AG04450 (cell line): ENCODE measurements around the gene KCNK7. TPM values are rescaled to one million over a fixed set of nuclear protein-coding genes. Genes with fewer than 3 reads are reported as not detected.

ENCODE experiments used
- CTCF ChIA-PET: fragments of 300-600, 350-600 bp; formaldehyde crosslinking; extraction: SDS; loops from one replicate; lab custom pipeline; 2022; ENCODE audit warnings: antibody characterized with exemption, inconsistent platforms; lab: Charles Lee
- POLR2A ChIA-PET: fragments of 350-600 bp; formaldehyde crosslinking; extraction: SDS; loops from one replicate; lab custom pipeline; 2021; ENCODE audit warnings: antibody characterized with exemption, inconsistent platforms; lab: Yijun Ruan, JAX
- DNase-seq: peaks from one replicate; pipeline ENCODE4 v3.0.0-alpha.2; 2011; ENCODE audit warnings: low read depth, low spot score
- H3K27ac ChIP-seq: one replicate; pipeline ENCODE4 v1.5.1; 2012; ENCODE audit warnings: low read depth, low read length, control low read depth
- H3K27me3 ChIP-seq: one replicate; pipeline ENCODE4 v1.6.0; 2012; ENCODE audit warnings: low read length; ENCODE audit not compliant: control insufficient read depth, insufficient read depth
- H3K4me3 ChIP-seq: 2 replicates; pipeline ENCODE4 v1.5.1; 2011; ENCODE audit warnings: mild to moderate bottlenecking, low read depth, low read length, control low read depth
- H3K9me3 ChIP-seq: 2 replicates; pipeline ENCODE4 v1.5.1; 2012; ENCODE audit warnings: low read length; ENCODE audit not compliant: control insufficient read depth, insufficient read depth
- polyA plus RNA-seq: library from polyadenylated mRNA; depleted of rRNA; stranded (reverse); fragments of >200 nt; gene quantifications from 2 replicates; pipeline ENCODE4 v1.2.3, GENCODE V29; 2011
- TF ChIP-seq, protein P1 (sequence below): IDR thresholded peaks from 2 replicates; pipeline ENCODE4 v1.5.1; 2011; ENCODE audit warnings: low read depth, low read length, control low read depth, inconsistent platforms

KCNK7 gene
- polyA plus RNA-seq, 1 experiment, result not detected

DNA sequence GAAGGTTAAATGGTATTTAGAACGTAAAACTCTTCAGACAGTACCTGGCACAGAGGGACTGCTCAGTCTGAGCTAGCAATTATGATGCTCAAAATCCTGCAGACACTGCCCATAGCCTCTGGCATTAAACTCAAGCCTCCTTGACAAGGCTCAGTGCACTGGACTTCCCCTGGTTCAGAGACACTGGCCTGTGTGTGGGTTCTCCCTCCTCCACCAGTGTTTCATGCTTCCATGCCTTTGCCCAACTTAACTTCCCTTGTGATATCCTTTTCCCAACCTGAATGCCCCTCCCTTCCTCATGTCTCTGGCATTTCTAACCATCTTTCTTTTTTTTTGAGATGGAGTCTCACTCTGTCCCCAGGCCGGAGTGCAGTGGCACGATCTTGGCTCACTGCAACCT, 46.5 kb downstream of the KCNK7 start:
- H3K27me3 ChIP-seq, result no peaks in the 10 kb centered on the region
- POLR2A ChIA-PET, result no interaction called here
- no peak overlapping the region for H3K4me3 ChIP-seq
- no peak for DNase-seq
- H3K9me3 ChIP-seq, result peaks cover 4% of the 10 kb centered on the region; the same call in 1 of the 2 replicates
- CTCF ChIA-PET, result no interaction called here
- TF ChIP-seq, protein P1, sequence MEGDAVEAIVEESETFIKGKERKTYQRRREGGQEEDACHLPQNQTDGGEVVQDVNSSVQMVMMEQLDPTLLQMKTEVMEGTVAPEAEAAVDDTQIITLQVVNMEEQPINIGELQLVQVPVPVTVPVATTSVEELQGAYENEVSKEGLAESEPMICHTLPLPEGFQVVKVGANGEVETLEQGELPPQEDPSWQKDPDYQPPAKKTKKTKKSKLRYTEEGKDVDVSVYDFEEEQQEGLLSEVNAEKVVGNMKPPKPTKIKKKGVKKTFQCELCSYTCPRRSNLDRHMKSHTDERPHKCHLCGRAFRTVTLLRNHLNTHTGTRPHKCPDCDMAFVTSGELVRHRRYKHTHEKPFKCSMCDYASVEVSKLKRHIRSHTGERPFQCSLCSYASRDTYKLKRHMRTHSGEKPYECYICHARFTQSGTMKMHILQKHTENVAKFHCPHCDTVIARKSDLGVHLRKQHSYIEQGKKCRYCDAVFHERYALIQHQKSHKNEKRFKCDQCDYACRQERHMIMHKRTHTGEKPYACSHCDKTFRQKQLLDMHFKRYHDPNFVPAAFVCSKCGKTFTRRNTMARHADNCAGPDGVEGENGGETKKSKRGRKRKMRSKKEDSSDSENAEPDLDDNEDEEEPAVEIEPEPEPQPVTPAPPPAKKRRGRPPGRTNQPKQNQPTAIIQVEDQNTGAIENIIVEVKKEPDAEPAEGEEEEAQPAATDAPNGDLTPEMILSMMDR, result no peak
- H3K27ac ChIP-seq, result no peak overlapping the region

DNA sequence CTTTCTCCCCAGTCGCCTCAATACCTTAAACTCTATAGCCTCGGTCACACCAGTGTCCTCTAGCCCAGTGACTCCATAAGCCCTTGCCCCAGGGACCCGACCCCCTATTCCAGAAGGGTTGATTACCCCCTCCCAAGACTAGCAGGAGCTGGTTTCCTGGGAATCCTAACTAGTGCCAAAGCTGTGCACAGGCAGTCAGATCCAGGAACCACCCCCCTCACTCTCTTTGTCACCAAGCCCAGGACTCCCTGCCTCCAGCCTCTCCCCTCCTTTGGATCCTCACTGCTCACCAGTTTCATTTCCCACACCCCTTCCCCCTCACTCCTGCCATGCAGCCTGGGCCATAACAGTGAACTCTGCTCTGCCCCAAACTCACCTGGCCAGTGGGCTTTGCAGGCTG, 47.2 kb downstream of the KCNK7 start:
- ChIA-PET CTCF (no interaction called here), POLR2A (no interaction called here)
- H3K27ac ChIP-seq, result no peak overlapping the region
- DNase-seq, result no peak
- no peak overlapping the region for H3K4me3 ChIP-seq
- TF ChIP-seq, protein P1, result no peak
- peaks cover 4% of the 10 kb centered on the region; the same call in 1 of the 2 replicates for H3K9me3 ChIP-seq
- H3K27me3 ChIP-seq, result no peaks in the 10 kb centered on the region

DNA sequence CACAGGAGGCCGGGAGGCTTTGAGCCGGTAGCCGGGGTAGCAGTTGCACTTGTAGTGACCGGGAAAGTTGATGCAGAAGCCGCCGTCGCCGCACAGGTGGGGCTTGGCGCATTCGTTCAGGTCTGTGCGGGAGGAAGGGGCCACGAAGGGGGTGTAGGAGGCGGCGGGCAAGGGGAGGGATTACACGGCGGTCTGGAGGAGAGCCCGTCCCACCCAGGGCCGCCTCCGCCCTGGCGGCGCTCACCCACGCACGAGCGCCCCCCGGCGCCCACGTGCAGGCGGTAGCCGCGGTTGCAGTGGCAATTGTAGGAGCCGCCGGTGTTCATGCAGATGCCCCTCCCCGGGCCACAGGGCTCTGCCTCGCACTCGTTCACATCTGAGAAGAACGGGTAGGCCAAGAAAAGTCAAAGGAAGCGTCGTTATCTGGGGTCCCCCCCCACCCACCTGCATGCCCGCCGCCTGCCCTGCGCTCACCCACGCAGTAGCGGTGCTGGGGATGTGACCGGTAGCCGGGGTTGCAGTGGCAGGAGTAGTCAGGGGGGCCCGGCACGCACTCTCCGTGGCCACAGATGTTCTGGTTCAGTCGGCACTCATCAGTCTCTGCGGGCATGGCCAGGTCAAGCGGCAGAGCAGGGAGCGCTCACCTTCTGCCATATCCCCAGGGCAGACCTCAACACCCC, 48.0 kb downstream of the KCNK7 start:
- no peak for DNase-seq
- Histone ChIP-seq H3K27ac (no peak overlapping the region), H3K4me3 (no peak overlapping the region), H3K27me3 (no peaks in the 10 kb centered on the region), H3K9me3 (peaks cover 4% of the 10 kb centered on the region; the same call in 1 of the 2 replicates)
- ChIA-PET POLR2A (no interaction called here), CTCF (no interaction called here)
- TF ChIP-seq, protein P1, result no peak

DNA sequence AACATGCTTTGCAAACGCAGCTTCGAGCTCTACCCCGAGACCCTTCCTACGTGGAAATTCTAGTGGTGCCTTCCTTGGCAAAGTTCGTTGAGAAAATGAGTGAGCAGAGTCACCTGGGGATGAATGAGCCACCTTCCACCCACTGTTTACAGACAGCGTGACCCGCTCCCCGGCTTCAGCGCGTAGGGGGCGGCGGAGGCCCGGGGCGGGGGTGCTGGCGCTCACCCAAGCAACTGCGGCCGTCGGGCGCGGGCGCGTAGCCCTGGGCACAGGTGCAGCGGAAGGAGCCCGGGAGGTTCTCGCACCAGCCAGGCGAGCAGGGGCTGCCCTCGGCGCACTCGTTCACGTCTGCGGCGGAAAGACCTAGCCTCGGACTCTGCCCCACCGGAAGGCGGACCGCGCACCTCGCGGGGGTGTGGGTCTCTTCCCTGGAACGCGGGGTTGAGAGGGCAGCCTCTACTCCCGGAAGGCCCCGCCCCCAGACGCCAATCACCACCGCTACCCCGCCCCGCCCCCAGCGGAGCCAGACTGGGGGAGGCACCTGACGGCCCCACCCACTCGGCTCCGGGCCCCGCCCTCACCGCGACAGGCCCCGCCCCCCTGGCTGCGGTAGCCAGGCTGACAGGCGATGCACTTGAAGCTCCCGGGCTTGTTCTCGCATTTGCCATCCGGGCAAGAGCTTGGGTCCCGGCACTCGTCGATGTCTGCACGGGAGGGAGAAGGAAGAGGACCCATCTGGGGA, 49.2 kb downstream of the KCNK7 start:
- ChIA-PET CTCF (no interaction called here), POLR2A (no interaction called here)
- no peak for DNase-seq
- H3K27me3 ChIP-seq, result no peaks in the 10 kb centered on the region
- no peaks in the 10 kb centered on the region; the same call in 1 of the 2 replicates for H3K9me3 ChIP-seq
- TF ChIP-seq, protein P1, result no peak
- no peak overlapping the region for H3K27ac ChIP-seq
- no peak overlapping the region for H3K4me3 ChIP-seq

DNA sequence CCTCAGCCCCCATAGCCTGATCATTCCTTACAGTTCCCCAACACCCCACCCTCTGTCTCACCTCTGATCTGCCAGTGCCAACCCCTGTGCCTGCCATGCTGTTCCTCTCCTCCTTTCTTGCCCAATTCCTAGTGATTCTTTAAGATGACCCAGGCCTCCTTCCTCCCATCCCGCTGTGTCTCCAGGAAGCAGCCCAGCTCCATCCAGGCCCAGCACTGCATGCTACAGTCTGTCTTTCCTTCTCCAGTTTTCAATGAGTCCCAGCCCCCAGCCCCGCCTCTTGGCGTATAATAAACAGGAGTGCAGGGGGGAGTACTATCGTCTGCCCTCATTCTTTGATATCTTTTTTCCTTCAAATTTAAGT, 49.8 kb downstream of the KCNK7 start:
- H3K4me3 ChIP-seq, result no peak overlapping the region
- ChIA-PET CTCF (no interaction called here), POLR2A (no interaction called here)
- H3K9me3 ChIP-seq, result no peaks in the 10 kb centered on the region; the same call in 1 of the 2 replicates
- no peaks in the 10 kb centered on the region for H3K27me3 ChIP-seq
- TF ChIP-seq, protein P1, result no peak
- no peak for DNase-seq
- H3K27ac ChIP-seq, result no peak overlapping the region
